Mammary epithelial cell (primary cell): ENCODE results near the gene MRPL4.

Experiments
- EZH2 ChIP-seq: IDR thresholded peaks from 2 replicates; pipeline ENCODE4 v1.6.1; 2012; ENCODE audit warnings: low read length, inconsistent platforms, borderline replicate concordance
- TF ChIP-seq, protein P1 (sequence below), 2 donors: IDR thresholded peaks in 1 of 2; conservative IDR thresholded peaks in 1 of 2; 2 replicates each; pipeline ENCODE4 v1.5.1; 2011 to 2012; ENCODE audit warnings: inconsistent platforms in 2 of 2, low read length in 2 of 2, mild to moderate bottlenecking in 2 of 2, control low read depth in 1 of 2, low read depth in 1 of 2; ENCODE audit not compliant: insufficient read depth in 1 of 2; ENCODE audit errors: extremely low read depth in 1 of 2

DNA sequence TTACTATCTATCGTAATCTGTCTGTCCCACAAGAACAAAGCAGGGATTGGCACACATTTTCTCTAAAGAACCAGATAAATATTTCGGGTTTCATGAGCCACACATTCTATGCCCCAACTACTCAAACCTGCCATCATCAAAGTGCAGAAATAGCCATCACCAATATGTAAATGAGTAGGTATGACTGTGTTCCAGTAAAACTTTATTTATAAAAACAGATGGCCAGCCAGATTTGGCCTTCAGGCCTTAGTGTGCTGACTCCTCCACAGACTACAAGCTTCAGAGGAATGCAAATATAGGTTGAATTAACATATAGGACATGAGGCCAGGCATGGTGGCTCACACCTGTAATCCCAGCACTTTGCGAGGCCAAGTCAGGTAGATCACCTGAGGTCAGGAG, 48.3 kb upstream of the MRPL4 start:
- TF ChIP-seq, protein P1, sequence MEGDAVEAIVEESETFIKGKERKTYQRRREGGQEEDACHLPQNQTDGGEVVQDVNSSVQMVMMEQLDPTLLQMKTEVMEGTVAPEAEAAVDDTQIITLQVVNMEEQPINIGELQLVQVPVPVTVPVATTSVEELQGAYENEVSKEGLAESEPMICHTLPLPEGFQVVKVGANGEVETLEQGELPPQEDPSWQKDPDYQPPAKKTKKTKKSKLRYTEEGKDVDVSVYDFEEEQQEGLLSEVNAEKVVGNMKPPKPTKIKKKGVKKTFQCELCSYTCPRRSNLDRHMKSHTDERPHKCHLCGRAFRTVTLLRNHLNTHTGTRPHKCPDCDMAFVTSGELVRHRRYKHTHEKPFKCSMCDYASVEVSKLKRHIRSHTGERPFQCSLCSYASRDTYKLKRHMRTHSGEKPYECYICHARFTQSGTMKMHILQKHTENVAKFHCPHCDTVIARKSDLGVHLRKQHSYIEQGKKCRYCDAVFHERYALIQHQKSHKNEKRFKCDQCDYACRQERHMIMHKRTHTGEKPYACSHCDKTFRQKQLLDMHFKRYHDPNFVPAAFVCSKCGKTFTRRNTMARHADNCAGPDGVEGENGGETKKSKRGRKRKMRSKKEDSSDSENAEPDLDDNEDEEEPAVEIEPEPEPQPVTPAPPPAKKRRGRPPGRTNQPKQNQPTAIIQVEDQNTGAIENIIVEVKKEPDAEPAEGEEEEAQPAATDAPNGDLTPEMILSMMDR (conservative IDR thresholded peaks at IDR 0.05 in 1 of 2, IDR thresholded peaks at IDR 0.05 in 1 of 2; ENCODE audit: extremely low read depth in 1 of 2, insufficient read depth in 1 of 2, low read depth in 1 of 2, low read length in 2 of 2): no peak
- TF ChIP-seq EZH2: no peak
